Aorta (tissue), 5 donors: ENCODE results near the gene PRKN. TPM values are rescaled to one million over a fixed set of nuclear protein-coding genes. Genes with fewer than 3 reads are reported as not detected.

Source experiments
- ATAC-seq: fragments of 200-7000 bp; cut with Tn5 transposase; one replicate; pipeline ENCODE4 v1.9.1; 2022; ENCODE audit warnings: moderate library complexity; ENCODE audit not compliant: low FRiP score
- DNase-seq, 2 donors: peaks; one replicate each; pipeline ENCODE4 v3.0.0-alpha.2; 2020
- H3K27ac ChIP-seq, 2 donors: one replicate each; pipeline ENCODE4 v1.5.1; 2013; ENCODE audit warnings: low read length in 2 of 2, mild to moderate bottlenecking in 2 of 2, moderate library complexity in 2 of 2, control low read depth in 1 of 2, inconsistent platforms in 1 of 2, low read depth in 1 of 2
- H3K27me3 ChIP-seq, 2 donors: one replicate each; pipeline ENCODE4 v1.6.1; 2013; ENCODE audit warnings: control low read depth in 1 of 2, low read length in 1 of 2, mild to moderate bottlenecking in 1 of 2, moderate library complexity in 1 of 2; ENCODE audit not compliant: insufficient read depth in 2 of 2, control insufficient read depth in 1 of 2
- H3K36me3 ChIP-seq, 2 donors: one replicate each; pipeline ENCODE4 v1.6.1; 2013; ENCODE audit warnings: control low read depth in 1 of 2, low read length in 1 of 2, mild to moderate bottlenecking in 1 of 2; ENCODE audit not compliant: insufficient read depth in 2 of 2, control insufficient read depth in 1 of 2
- H3K4me1 ChIP-seq, 2 donors: one replicate each; pipeline ENCODE4 v1.6.1; 2013; ENCODE audit warnings: low read length in 2 of 2, control low read depth in 1 of 2, mild to moderate bottlenecking in 1 of 2, moderate library complexity in 1 of 2; ENCODE audit not compliant: insufficient read depth in 2 of 2, control insufficient read depth in 1 of 2
- H3K4me3 ChIP-seq, 2 donors: one replicate each; pipeline ENCODE4 v1.5.1; 2013; ENCODE audit warnings: low read length in 2 of 2, control low read depth in 1 of 2, mild to moderate bottlenecking in 1 of 2
- H3K9me3 ChIP-seq: one replicate; pipeline ENCODE4 v1.6.1; 2013; ENCODE audit warnings: mild to moderate bottlenecking, low read length; ENCODE audit not compliant: control insufficient read depth
- WGBS, 2 donors: extraction: QIAGEN DNeasy Blood & Tissue Kit; methylation state at CpG; one replicate each; pipeline ENCODE4 v1.1.7; 2013; 5-methylcytosine and 5-hydroxymethylcytosine counted together
- intact Hi-C, 2 donors: fragments of 100-400 bp; cut with DNase I; formaldehyde crosslinking; loops; one replicate each; pipeline versions ENCODE4 v1.14.2 to v1.15.0; 2022
- polyA plus RNA-seq, 2 donors: library from polyadenylated mRNA; stranded (reverse); fragments of 200-250 nt; gene quantifications; one replicate each; pipeline ENCODE4 v1.2.3, GENCODE V29; 2013
- total RNA-seq, 2 donors: library from RNA; stranded (reverse); fragmentation: NEBNext Ultra II Directional; extraction: Animal tissue kit (Norgen Biotek cat#: 25700); gene quantifications; one replicate each; pipeline ENCODE4 v1.2.1, GENCODE V29; 2021
- donor health status: healthy with polysubstance abuse.
- donor health status: Bipolar disorder and iron deficiency.
- donor health status: DM: no; HTN: no; CAD: no.
- donor health status: DM: no; HTN: no; CAD: no.
- donor health status: DM: yes; HTN: yes; CAD: no.

PRKN gene
- total and polyA plus RNA-seq, 4 donors: 1.0 to 17.3 (median 5.7) TPM

DNA sequence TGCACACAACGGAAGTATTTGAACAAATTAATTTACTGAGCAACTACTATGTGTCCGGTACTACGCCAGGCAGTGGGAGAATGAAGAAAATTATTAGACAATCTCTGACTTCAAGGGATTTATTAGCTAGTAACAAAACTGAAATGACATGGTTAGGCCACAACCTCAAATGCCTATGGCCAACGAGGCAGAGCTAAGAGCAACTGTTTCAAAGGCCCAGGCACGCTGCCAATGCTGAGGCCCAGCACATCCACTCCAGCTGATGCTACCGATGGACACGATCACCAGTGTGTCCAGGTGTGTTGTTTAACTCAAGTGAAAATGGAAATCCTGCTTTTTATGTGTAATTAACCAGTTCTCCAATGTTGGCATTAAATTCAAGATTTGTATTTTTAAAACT, 420.9 kb downstream of the PRKN start:
- intact Hi-C loops: no loop called here
- no peaks in the 10 kb centered on the region for H3K36me3 ChIP-seq
- no peaks in the 10 kb centered on the region for H3K9me3 ChIP-seq
- WGBS, 2 donors: 80 to 90% methylated on average over 7 of the region's 7 CpGs
- DNase-seq (no peak), ATAC-seq (no peak)
- H3K4me1 ChIP-seq: no peaks in the 10 kb centered on the region
- no peak overlapping the region for H3K27ac ChIP-seq
- H3K4me3 ChIP-seq: no peak overlapping the region
- no peaks in the 10 kb centered on the region for H3K27me3 ChIP-seq

DNA sequence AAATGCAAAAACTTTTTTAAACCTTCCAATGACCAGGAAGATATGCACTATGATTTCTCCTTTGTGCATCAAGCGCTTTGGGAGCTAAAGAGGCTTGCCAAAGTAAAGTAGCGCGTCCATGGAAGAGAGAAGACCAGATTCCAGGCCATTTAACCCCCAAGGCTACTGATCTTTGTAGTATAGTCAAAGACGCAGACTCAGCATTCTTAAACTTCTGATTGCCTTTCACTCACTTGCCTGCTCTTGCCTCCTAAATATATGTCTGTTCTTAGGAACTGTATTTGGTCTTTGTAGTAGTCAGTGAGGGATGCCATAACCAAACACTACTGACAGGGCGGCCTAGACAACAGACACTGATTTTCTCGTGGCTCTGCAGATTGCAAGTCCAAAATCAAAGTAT, 426.4 kb downstream of the PRKN start:
- intact Hi-C loops: no loop called here
- no peak for ATAC-seq
- no peaks in the 10 kb centered on the region for H3K36me3 ChIP-seq
- no peak overlapping the region for H3K27ac ChIP-seq
- no peaks in the 10 kb centered on the region for H3K27me3 ChIP-seq
- no peak for DNase-seq
- H3K4me1 ChIP-seq: no peaks in the 10 kb centered on the region
- 89 to 94% methylated on average over 6 of the region's 6 CpGs for WGBS, 2 donors
- H3K4me3 ChIP-seq: no peak overlapping the region
- no peaks in the 10 kb centered on the region for H3K9me3 ChIP-seq

DNA sequence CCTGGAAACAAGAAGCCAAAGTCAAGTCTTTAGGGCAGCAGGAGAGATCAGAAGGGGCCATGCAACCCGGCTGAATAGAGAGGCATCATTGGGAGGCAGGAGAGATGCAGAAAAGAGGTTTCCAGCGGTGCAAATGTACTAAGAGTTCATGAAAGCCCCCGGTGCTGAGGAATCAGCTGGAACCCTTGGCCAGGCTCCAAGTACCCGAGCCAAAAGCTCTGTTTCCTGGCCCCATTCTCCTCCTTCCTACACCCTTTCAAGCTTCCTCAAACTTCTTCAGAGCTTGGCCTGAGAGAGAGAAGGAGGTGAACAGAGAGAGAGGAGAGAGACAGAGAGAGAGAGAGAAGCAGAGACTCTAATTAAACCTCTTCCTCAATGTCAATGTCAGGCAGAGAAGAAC, 433.5 kb downstream of the PRKN start:
- DNase-seq (no peak), ATAC-seq (no peak)
- Histone ChIP-seq H3K27ac (no peak overlapping the region), H3K4me1 (no peaks in the 10 kb centered on the region), H3K36me3 (no peaks in the 10 kb centered on the region), H3K9me3 (no peaks in the 10 kb centered on the region), H3K4me3 (no peak overlapping the region), H3K27me3 (no peaks in the 10 kb centered on the region)
- 19 to 24% methylated on average over 4 of the region's 4 CpGs for WGBS, 2 donors
- intact Hi-C loops: no loop called here

DNA sequence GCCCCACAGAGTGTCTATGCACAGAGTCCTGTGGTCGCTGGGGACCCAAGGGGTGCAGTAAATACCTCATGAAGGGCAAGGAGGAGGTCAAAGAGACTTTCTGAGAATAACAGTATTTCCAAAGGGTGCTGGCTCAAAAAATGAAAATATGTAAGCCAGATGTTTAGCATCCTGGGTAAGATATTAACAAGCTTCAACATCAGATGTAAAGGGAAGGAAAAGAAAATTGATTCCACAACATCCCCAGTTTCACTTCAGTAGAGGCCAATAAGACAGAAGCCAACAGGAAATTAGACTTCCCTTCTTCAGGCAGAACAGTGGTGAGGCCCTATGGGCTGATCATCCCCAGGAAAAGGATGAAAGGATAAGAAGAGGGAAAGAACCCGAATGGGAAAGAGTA, 434.7 kb downstream of the PRKN start:
- Histone ChIP-seq H3K4me3 (no peak overlapping the region), H3K9me3 (no peaks in the 10 kb centered on the region), H3K36me3 (no peaks in the 10 kb centered on the region), H3K27me3 (no peaks in the 10 kb centered on the region), H3K4me1 (no peaks in the 10 kb centered on the region), H3K27ac (no peak overlapping the region)
- ATAC-seq (no peak), DNase-seq (no peak)
- WGBS, 2 donors: 92 to 93% methylated on average over 2 of the region's 2 CpGs
- intact Hi-C loops: no loop called here

DNA sequence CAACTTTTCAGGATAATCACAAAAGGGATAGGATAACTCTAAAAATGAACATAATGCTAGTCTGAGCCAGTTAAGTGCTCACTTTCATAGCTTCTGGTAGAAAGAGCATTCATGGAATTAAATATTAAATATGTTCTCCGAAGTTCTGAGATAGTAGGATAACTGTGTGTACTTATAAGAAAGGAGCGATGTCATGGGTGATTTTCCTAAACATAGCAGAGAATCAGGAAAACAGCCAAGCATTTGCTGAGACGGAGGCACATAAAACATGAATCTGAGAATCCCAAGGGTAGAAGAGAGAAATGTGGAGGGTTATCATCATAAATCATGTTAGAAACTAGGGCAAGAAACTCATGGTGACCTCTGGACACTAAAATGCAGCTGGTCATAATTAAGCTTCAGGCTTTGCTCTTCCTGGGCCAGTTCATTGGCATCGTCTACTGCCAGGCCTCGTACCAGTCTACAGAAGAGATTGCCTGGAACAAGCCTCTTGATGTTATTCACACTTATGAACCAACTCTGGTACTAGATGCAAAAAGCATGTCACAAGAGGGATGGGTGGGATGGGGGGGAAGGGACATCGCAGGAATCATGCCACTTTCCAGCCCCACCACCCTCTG, 436.6 kb downstream of the PRKN start:
- ATAC-seq (no peak), DNase-seq (no peak)
- Histone ChIP-seq H3K36me3 (no peaks in the 10 kb centered on the region), H3K27ac (no peak overlapping the region), H3K27me3 (no peaks in the 10 kb centered on the region), H3K9me3 (no peaks in the 10 kb centered on the region), H3K4me1 (no peaks in the 10 kb centered on the region), H3K4me3 (no peak overlapping the region)
- 33 to 38% methylated on average over 6 of the region's 6 CpGs for WGBS, 2 donors
- intact Hi-C loops: no loop called here

DNA sequence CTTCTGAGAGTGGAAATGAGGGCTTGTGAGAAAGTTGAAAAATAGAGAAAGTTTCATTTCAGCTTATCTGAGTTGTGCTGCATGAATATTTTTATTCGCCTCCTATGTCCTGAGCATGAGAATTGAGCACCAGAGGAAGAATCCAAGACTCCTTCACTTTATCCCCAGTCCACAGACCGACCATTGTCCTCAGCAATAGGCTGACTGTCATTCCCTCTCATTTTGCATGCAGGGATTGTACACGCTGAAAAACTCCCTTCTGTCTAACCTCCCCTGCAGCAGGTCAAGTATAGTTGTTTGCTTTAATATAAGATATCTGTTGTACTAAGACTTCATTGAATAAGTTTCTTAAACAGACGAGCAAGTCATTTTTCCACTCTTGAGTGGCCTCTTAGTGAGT, 437.6 kb downstream of the PRKN start:
- Histone ChIP-seq H3K4me3 (no peak overlapping the region), H3K36me3 (no peaks in the 10 kb centered on the region), H3K4me1 (no peaks in the 10 kb centered on the region), H3K27me3 (no peaks in the 10 kb centered on the region), H3K9me3 (no peaks in the 10 kb centered on the region), H3K27ac (no peak overlapping the region)
- DNase-seq (no peak), ATAC-seq (no peak)
- 78 to 81% methylated on average over 4 of the region's 4 CpGs for WGBS, 2 donors
- intact Hi-C loops: no loop called here

DNA sequence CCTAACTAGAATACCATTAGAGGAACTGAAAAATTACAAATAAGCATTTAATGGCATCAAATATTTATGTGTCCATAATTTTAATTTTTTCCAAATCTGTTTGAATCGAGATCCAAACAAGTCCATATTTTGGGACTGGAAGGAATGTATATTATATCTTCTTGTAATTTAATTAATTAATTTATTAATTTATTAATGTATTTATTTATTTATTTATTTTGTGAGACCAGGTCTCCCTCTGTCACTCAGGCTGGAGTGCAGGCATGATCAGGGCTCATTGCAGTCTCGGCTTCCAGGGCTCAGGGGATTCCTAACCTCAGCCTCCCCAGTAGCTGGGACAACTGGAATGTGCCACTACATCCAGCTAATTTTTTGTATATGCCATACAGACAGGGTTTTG, 453.6 kb downstream of the PRKN start:
- no peaks in the 10 kb centered on the region for H3K27me3 ChIP-seq
- intact Hi-C loops: no loop called here

DNA sequence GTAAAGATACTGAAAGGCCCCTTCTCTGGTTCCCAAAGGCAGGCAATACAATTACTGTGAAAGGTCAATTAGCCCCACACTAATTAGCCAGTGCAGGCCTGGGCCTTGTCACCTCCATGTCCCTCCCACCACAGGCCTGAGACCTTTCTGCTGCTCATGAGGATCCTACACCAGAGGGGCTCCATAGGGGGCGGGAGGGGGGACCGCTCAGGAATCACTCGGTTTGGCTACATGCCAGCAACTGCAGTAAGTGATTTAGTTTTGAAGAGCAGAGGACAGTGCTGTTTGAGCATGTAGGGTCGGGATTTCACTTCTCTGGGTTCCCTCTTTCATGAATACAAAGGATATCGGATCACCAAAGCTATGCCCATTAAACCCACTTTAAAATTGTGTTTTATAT, 455.6 kb downstream of the PRKN start:
- intact Hi-C loops: no loop called here
- 62 to 68% methylated on average over 5 of the region's 5 CpGs for WGBS, 2 donors
- Histone ChIP-seq H3K4me1 (no peaks in the 10 kb centered on the region), H3K27ac (no peak overlapping the region), H3K27me3 (no peaks in the 10 kb centered on the region), H3K4me3 (no peak overlapping the region), H3K36me3 (no peaks in the 10 kb centered on the region), H3K9me3 (no peaks in the 10 kb centered on the region)
- ATAC-seq (no peak), DNase-seq (no peak)

More for the DNA sequence above, 453.6 kb downstream of the PRKN start:
- 94 to 96% methylated on average over 2 of the region's 2 CpGs for WGBS, 2 donors
- DNase-seq (no peak), ATAC-seq (no peak)
- no peak overlapping the region for H3K4me3 ChIP-seq
- no peaks in the 10 kb centered on the region for H3K9me3 ChIP-seq
- H3K4me1 ChIP-seq: no peaks in the 10 kb centered on the region
- no peak overlapping the region for H3K27ac ChIP-seq
- no peaks in the 10 kb centered on the region for H3K36me3 ChIP-seq

DNA sequence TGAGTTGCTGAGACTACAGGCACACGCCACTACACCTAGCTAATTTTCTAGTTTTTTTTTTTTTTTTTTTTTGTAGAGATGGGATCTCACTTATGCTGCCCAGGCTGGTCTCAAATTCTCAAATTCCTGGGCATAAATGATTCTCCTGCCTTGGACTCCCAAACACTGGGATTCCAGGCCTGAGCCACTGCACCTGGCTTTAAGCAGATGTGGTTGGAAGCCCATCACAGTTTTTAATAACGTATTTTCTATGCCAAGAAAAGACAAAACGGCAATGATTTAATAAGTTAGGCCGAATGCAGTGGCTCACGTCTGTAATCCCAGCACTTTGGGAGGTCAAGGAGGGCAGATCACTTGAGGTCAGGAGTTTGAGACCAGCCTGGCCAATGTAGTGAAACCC, 456.6 kb downstream of the PRKN start:
- no peak overlapping the region for H3K27ac ChIP-seq
- ATAC-seq (no peak), DNase-seq (no peak)
- no peaks in the 10 kb centered on the region for H3K4me1 ChIP-seq
- H3K36me3 ChIP-seq: no peaks in the 10 kb centered on the region
- no peaks in the 10 kb centered on the region for H3K27me3 ChIP-seq
- no peaks in the 10 kb centered on the region for H3K9me3 ChIP-seq
- no peak overlapping the region for H3K4me3 ChIP-seq
- WGBS, 2 donors: 90 to 94% methylated on average over 5 of the region's 5 CpGs
- intact Hi-C loops: no loop called here
